ENCODE results near the gene CLPTM1. TPM values are rescaled to one million over a fixed set of nuclear protein-coding genes. Genes with fewer than 3 reads are reported as not detected.
"Not testable (repeated sequence)": the region's sequence is repeated elsewhere in the genome, so short reads cannot be mapped to it uniquely, and the experiment has no call there.

CLPTM1 gene
- total RNA-seq: 10 to 100 TPM; 70.6 to 72.8 TPM

- peak within 1 kb of the TSS; percentile 98 for H3K27ac Mint-ChIP-seq
- peaks cover 39% of the 10 kb centered on the region for H3K4me1 Mint-ChIP-seq
- no peaks in the 10 kb centered on the region for H3K36me3 Mint-ChIP-seq (ENCODE audit: low read depth)
- H3K9me3 Mint-ChIP-seq: no peaks in the 10 kb centered on the region
- ChIA-PET CTCF (interaction anchor here (0.6 to 1.2 kb wide), 5 partner anchors 20 to 67 kb away, joined by 3 to 4 read pairs (median 3); no protein-coding TSS in a partner anchor), POLR2A (interaction anchor here (0.6 kb wide), 1 partner anchor 1078 kb away, joined by 3 read pairs; no protein-coding TSS in a partner anchor)
- peak; percentile 97 for DNase-seq
- H3K4me3 Mint-ChIP-seq: peak within 1 kb of the TSS; percentile 95
- H3K27me3 Mint-ChIP-seq: no peaks in the 10 kb centered on the region
These were observed at the start of gene CLPTM1 for GRCh38 chr19:44954649-44955504. CLPTM1 (plus strand) TSS chr19:44955380; CDS start chr19:44955396, 16 bp downstream.

- ChIA-PET POLR2A (interaction anchor here (0.7 kb wide), 1 partner anchor 27 kb away, joined by 3 read pairs; no protein-coding TSS in a partner anchor), CTCF (interaction anchor here (1.0 to 1.8 kb wide), 3 partner anchors 48 to 156 kb away, joined by 3 to 5 read pairs (median 3); no protein-coding TSS in a partner anchor)
- DNase-seq: no peak
- H3K27me3 Mint-ChIP-seq: peaks cover 20% of the 10 kb centered on the region
- no peak within 1 kb of the TSS for H3K4me3 Mint-ChIP-seq
- H3K4me1 Mint-ChIP-seq: peaks cover 11% of the 10 kb centered on the region
- H3K9me3 Mint-ChIP-seq: no peaks in the 10 kb centered on the region
- peaks cover 7% of the 10 kb centered on the region for H3K36me3 Mint-ChIP-seq (ENCODE audit: low read depth)
- no peak within 1 kb of the TSS for H3K27ac Mint-ChIP-seq
These were observed 49.6 kb upstream of the CLPTM1 start, which contains the start of gene APOE for GRCh38 chr19:44905437-44906160. APOE (plus strand) TSS chr19:44905796; CDS start chr19:44906625, 829 bp downstream.

GRCh38 chr19:44907613-44908012, 47.6 kb upstream of the CLPTM1 start:
- no peak overlapping the region for H3K4me3 Mint-ChIP-seq
- POLR2A ChIA-PET: no interaction called here
- H3K9me3 Mint-ChIP-seq: no peaks in the 10 kb centered on the region
- no peak for DNase-seq
- H3K36me3 Mint-ChIP-seq (ENCODE audit: low read depth): peaks cover 3% of the 10 kb centered on the region
- no peak overlapping the region for H3K27ac Mint-ChIP-seq
- peaks cover 25% of the 10 kb centered on the region for H3K27me3 Mint-ChIP-seq
- CTCF ChIA-PET: interaction anchor here (0.6 to 0.8 kb wide), 3 partner anchors 46 to 452 kb away, joined by 3 to 4 read pairs (median 3); no protein-coding TSS in a partner anchor
- peaks cover 11% of the 10 kb centered on the region for H3K4me1 Mint-ChIP-seq

- no peak overlapping the region for H3K27ac Mint-ChIP-seq
- peaks cover 29% of the 10 kb centered on the region for H3K27me3 Mint-ChIP-seq
- no peak overlapping the region for H3K4me3 Mint-ChIP-seq
- no peaks in the 10 kb centered on the region for H3K9me3 Mint-ChIP-seq
- ChIA-PET POLR2A (no interaction called here), CTCF (interaction anchor here (0.8 to 1.0 kb wide), 2 partner anchors 45 to 46 kb away, joined by 3 to 4 read pairs; no protein-coding TSS in a partner anchor)
- DNase-seq: no peak
- peaks cover 2% of the 10 kb centered on the region for H3K36me3 Mint-ChIP-seq (ENCODE audit: low read depth)
- peaks cover 11% of the 10 kb centered on the region for H3K4me1 Mint-ChIP-seq
These were observed 46.9 kb upstream of the CLPTM1 start for GRCh38 chr19:44908074-44908835.

GRCh38 chr19:44908836-44909261, 46.3 kb upstream of the CLPTM1 start:
- CTCF ChIA-PET: interaction anchor here (1.0 to 1.2 kb wide), 2 partner anchors 45 to 151 kb away, joined by 3 to 4 read pairs; no protein-coding TSS in a partner anchor
- H3K36me3 Mint-ChIP-seq (ENCODE audit: low read depth): no peaks in the 10 kb centered on the region
- H3K4me3 Mint-ChIP-seq: no peak overlapping the region
- no peaks in the 10 kb centered on the region for H3K9me3 Mint-ChIP-seq
- H3K4me1 Mint-ChIP-seq: peaks cover 12% of the 10 kb centered on the region
- H3K27ac Mint-ChIP-seq: no peak overlapping the region
- no peak for DNase-seq
- H3K27me3 Mint-ChIP-seq: peaks cover 34% of the 10 kb centered on the region
- POLR2A ChIA-PET: no interaction called here

GRCh38 chr19:44909775-44910174, 45.4 kb upstream of the CLPTM1 start:
- H3K27ac Mint-ChIP-seq: no peak overlapping the region
- H3K4me3 Mint-ChIP-seq: no peak overlapping the region
- H3K4me1 Mint-ChIP-seq: peaks cover 19% of the 10 kb centered on the region
- no peak for DNase-seq
- H3K36me3 Mint-ChIP-seq (ENCODE audit: low read depth): no peaks in the 10 kb centered on the region
- POLR2A ChIA-PET: no interaction called here
- H3K9me3 Mint-ChIP-seq: no peaks in the 10 kb centered on the region
- CTCF ChIA-PET: interaction anchor here (0.6 to 1.2 kb wide), 2 partner anchors 150 to 368 kb away, joined by 3 read pairs; no protein-coding TSS in a partner anchor
- peaks cover 42% of the 10 kb centered on the region for H3K27me3 Mint-ChIP-seq

- Mint-ChIP-seq H3K27me3 (peaks cover 28% of the 10 kb centered on the region), H3K4me1 (peaks cover 13% of the 10 kb centered on the region)
- H3K4me3 Mint-ChIP-seq; POLR2A ChIA-PET; DNase-seq; H3K9me3 Mint-ChIP-seq; H3K27ac Mint-ChIP-seq; H3K36me3 Mint-ChIP-seq (ENCODE audit: low read depth): not testable (repeated sequence)
- CTCF ChIA-PET: interaction anchor here (0.7 to 1.4 kb wide), 3 partner anchors 13 to 95 kb away, joined by 3 read pairs; no protein-coding TSS in a partner anchor
These were observed 43.3 kb upstream of the CLPTM1 start for GRCh38 chr19:44911896-44912295.

GRCh38 chr19:44912854-44913253, 42.3 kb upstream of the CLPTM1 start:
- Mint-ChIP-seq H3K36me3 (ENCODE audit: low read depth) (no peaks in the 10 kb centered on the region), H3K27ac (no peak overlapping the region), H3K4me3 (no peak overlapping the region), H3K4me1 (peaks cover 13% of the 10 kb centered on the region), H3K9me3 (no peaks in the 10 kb centered on the region), H3K27me3 (peaks cover 26% of the 10 kb centered on the region)
- ChIA-PET POLR2A (no interaction called here), CTCF (interaction anchor here (1.2 kb wide), 1 partner anchor 10 kb away, joined by 3 read pairs; no protein-coding TSS in a partner anchor)
- DNase-seq: no peak

GRCh38 chr19:44913512-44914432, 41.4 kb upstream of the CLPTM1 start:
- CTCF ChIA-PET: interaction anchor here (0.6 to 1.2 kb wide), 2 partner anchors 11 to 778 kb away, joined by 3 read pairs; no protein-coding TSS in a partner anchor
- H3K9me3 Mint-ChIP-seq; POLR2A ChIA-PET; DNase-seq; H3K36me3 Mint-ChIP-seq (ENCODE audit: low read depth): not testable (repeated sequence)
- H3K27ac Mint-ChIP-seq: peak overlapping the region; percentile 78
- peak overlapping the region; percentile 88 for H3K4me3 Mint-ChIP-seq
- peaks cover 26% of the 10 kb centered on the region for H3K27me3 Mint-ChIP-seq
- H3K4me1 Mint-ChIP-seq: peaks cover 13% of the 10 kb centered on the region

GRCh38 chr19:44914433-44915206, 40.6 kb upstream of the CLPTM1 start, which contains the start of gene APOC1:
APOC1 (plus strand) TSS chr19:44914608; CDS start chr19:44914892, 284 bp downstream.
- ChIA-PET CTCF (interaction anchor here (0.6 to 0.7 kb wide), 2 partner anchors 11 to 778 kb away, joined by 3 read pairs; no protein-coding TSS in a partner anchor), POLR2A (interaction anchor here (0.5 kb wide), 1 partner anchor 10 kb away, joined by 4 read pairs; no protein-coding TSS in a partner anchor)
- Mint-ChIP-seq H3K4me1 (peaks cover 13% of the 10 kb centered on the region), H3K4me3 (peak within 1 kb of the TSS; percentile 88), H3K27ac (peak within 1 kb of the TSS; percentile 91), H3K27me3 (peaks cover 26% of the 10 kb centered on the region)
- DNase-seq: peak; percentile 84
- H3K36me3 Mint-ChIP-seq (ENCODE audit: low read depth); H3K9me3 Mint-ChIP-seq: not testable (repeated sequence)
